PC-9 (cell line): ENCODE data around the gene ARSK.
"Not testable (repeated sequence)": the region's sequence is repeated elsewhere in the genome, so short reads cannot be mapped to it uniquely, and the experiment has no call there.

Experiments
- EZH2 ChIP-seq: fragments of 200-600 bp; sonication (generic); IDR thresholded peaks from 2 replicates; pipeline ENCODE4 v1.8.0; 2017; ENCODE audit warnings: antibody characterized with exemption, low read depth
- TF ChIP-seq, protein P1 (sequence below): fragments of 200-600 bp; sonication (generic); conservative IDR thresholded peaks from 2 replicates; pipeline ENCODE4 v1.6.1; 2017; ENCODE audit warnings: mixed run types, antibody characterized with exemption, mild to moderate bottlenecking, moderate library complexity

DNA sequence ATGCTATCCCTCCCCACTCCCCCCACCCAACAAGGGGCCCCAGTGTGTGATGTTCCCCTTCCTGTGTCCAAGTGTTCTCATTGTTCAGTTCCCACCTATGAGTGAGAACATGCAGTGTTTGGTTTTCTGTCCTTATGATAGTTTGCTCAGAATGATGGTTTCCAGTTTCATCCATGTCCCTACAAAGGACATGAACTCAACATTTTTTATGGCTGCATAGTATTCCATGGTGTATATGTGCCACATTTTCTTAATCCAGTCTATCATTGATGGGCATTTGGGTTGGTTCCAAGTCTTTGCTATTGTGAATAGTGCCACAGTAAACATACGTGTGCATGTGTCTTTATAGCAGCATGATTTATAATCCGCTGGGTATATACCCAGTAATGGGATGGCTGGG lies 78.0 kb downstream of the ARSK start:
- TF ChIP-seq, protein P1, sequence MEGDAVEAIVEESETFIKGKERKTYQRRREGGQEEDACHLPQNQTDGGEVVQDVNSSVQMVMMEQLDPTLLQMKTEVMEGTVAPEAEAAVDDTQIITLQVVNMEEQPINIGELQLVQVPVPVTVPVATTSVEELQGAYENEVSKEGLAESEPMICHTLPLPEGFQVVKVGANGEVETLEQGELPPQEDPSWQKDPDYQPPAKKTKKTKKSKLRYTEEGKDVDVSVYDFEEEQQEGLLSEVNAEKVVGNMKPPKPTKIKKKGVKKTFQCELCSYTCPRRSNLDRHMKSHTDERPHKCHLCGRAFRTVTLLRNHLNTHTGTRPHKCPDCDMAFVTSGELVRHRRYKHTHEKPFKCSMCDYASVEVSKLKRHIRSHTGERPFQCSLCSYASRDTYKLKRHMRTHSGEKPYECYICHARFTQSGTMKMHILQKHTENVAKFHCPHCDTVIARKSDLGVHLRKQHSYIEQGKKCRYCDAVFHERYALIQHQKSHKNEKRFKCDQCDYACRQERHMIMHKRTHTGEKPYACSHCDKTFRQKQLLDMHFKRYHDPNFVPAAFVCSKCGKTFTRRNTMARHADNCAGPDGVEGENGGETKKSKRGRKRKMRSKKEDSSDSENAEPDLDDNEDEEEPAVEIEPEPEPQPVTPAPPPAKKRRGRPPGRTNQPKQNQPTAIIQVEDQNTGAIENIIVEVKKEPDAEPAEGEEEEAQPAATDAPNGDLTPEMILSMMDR = not testable (repeated sequence)
- TF ChIP-seq EZH2 = not testable (repeated sequence)
